ENCODE results near the gene ABHD8.

The ABHD8 gene

DNA sequence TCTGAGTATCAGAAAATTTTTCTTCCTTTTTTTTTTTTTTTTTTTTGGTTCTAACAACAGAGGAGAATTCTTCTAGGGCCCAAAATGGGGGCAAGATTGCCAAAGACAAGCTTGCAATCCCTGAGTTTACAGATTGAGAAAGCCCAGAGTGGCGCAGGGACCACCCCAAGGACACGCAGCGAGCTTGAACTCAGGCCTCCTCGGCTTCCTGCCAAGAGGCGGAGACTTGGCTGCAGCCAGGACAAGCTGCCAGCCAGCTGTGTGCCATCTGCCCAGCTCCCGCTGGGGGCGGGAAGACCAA lies 1.9 kb upstream of the ABHD8 start:
- DNase-seq (ENCODE audit: low read depth): no peak
- TF ChIP-seq, protein P1, sequence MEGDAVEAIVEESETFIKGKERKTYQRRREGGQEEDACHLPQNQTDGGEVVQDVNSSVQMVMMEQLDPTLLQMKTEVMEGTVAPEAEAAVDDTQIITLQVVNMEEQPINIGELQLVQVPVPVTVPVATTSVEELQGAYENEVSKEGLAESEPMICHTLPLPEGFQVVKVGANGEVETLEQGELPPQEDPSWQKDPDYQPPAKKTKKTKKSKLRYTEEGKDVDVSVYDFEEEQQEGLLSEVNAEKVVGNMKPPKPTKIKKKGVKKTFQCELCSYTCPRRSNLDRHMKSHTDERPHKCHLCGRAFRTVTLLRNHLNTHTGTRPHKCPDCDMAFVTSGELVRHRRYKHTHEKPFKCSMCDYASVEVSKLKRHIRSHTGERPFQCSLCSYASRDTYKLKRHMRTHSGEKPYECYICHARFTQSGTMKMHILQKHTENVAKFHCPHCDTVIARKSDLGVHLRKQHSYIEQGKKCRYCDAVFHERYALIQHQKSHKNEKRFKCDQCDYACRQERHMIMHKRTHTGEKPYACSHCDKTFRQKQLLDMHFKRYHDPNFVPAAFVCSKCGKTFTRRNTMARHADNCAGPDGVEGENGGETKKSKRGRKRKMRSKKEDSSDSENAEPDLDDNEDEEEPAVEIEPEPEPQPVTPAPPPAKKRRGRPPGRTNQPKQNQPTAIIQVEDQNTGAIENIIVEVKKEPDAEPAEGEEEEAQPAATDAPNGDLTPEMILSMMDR (IDR thresholded peaks at IDR 0.05; ENCODE audit: control insufficient read depth, insufficient read depth, low read depth, low read length, missing control alignments): no peak
- H3K4me3 ChIP-seq (ENCODE audit: control insufficient read depth, low read depth, low read length): peak overlapping the region; percentile 77

DNA sequence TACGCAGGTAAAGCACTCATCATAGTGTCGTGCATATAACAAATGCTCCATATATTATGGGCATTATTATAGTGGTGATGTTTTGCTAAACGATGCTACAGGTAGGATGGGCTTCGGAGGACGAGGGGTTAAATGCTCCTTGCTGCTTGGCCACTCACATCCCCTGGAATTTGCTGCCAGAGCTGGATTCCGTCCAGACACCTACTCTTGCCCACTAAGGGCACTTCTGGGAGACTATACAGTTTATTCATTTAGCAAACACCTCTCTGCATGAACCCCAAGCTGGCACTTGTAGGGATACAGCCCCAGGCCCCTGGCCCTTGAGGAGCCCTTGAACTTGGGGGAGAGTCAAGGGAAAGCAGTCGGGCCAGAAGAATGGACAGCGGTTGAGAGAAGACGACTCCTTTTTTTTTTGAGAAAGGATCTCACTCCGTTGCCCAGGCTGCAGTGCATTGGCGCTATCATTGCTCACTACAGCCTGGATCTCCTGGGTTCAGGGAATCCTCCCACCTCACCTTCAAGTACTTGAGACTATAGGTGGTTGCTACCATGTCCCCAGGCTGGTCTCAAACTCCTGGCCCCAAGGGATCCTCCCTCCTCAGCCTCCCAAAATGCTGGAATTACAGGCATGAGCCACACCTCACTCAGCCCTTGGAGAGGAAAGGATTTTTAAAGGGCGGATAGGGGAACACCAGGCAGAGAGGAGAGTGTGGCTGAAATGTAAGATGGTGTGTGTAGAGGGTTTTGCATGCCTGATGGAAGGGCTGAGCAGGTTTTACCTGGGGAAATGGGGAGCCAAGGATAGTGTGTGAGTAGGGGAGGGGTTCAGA lies 1.4 kb upstream of the ABHD8 start:
- no peak overlapping the region for H3K4me3 ChIP-seq (ENCODE audit: control insufficient read depth, low read depth, low read length)
- no peak for DNase-seq (ENCODE audit: low read depth)

DNA sequence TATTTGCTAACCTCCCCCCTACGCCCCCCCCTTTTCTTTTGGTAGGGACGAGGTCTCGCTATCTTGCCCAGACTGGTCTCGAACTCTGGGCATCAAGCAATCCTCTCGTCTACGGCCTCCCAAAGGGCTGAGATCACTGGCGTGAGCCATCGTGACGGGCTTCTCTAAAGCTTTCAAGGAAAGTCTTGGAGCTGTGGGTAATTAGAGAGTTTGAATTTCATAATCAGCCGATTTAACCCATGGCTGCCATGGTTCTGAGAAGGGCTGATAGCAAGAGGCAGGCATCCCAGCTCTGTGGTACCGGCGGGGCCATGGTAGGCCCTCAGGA lies 679 bp upstream of the ABHD8 start:
- H3K4me3 ChIP-seq (ENCODE audit: control insufficient read depth, low read depth, low read length): no peak overlapping the region
- no peak for DNase-seq (ENCODE audit: low read depth)
- TF ChIP-seq, protein P1 (IDR thresholded peaks at IDR 0.05; ENCODE audit: control insufficient read depth, insufficient read depth, low read depth, low read length, missing control alignments): no peak

More for the DNA sequence above, 1.4 kb upstream of the ABHD8 start:
- TF ChIP-seq, protein P1 (IDR thresholded peaks at IDR 0.05; ENCODE audit: control insufficient read depth, insufficient read depth, low read depth, low read length, missing control alignments): no peak

DNA sequence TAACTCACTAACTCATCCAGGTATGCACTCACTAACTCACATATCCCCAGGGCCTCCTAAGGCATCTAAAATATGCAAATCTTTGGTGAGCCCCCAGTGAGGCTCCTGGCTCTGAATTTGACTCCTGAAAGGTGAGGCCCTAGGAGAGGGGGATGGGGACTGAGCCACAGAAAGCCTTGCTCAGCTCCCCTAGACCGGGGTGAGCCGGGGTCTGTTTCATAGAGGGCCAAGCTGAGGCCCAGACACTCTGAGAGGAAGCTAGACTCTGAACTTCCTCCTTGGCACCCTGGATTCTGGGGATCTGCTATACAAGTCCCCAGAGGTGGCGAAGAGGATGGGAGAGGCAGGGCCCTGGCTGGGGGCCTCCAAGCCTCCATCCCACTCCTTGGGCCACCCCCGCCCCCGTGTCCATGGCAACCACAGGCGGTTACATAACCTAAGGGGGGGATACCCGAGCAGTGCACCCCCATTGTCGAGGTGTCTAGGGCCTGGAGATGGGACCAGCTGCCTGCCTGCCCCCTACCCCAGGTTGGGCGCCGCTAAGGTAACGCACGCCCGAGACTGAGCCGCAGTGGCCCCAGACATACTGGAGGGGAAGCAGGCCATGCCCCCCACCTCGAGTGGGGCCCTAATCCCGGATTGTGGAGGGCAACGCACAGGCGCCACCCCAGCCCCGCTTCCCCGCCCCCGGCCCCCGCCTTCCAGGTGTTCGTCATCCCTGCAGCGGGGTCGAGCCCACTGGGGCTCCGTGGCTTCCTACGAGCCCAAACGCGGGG lies 646 bp downstream of the ABHD8 start:
- TF ChIP-seq, protein P1 (IDR thresholded peaks at IDR 0.05; ENCODE audit: control insufficient read depth, insufficient read depth, low read depth, low read length, missing control alignments): no peak
- peak overlapping the region; percentile 81 for H3K4me3 ChIP-seq (ENCODE audit: control insufficient read depth, low read depth, low read length)
- no peak for DNase-seq (ENCODE audit: low read depth)

DNA sequence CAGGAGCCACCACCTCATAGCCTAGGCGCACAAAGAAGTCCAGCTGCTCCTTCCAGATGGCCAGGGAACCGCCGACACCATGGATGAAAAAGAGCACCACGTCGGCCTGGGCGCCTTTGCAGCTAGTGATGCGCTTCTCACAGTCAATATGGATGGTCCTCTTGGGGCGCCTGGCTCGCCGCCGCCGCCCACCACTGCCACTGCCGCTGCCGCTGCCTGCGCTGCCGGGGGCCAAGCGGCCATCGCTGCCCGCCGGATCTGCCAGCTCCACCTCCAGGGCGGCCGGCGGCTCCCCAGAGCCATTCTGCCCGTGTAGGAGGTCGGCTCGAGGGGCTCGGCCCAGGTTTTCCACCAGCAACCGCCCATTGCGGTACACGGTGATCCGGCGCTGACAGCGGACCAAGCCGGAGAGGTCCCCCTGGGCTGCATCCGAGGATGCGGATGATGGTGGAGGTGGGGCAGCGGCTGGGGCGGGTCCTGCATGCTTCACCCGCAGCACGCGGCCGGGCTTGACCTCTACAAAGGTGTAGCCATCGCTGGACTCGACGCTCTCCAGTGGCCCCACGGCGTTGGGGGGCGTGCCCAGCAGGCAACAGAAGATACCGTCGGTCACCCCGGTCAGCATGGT lies 2.1 kb downstream of the ABHD8 start:
- no peak overlapping the region for H3K4me3 ChIP-seq (ENCODE audit: control insufficient read depth, low read depth, low read length)
- TF ChIP-seq, protein P1 (IDR thresholded peaks at IDR 0.05; ENCODE audit: control insufficient read depth, insufficient read depth, low read depth, low read length, missing control alignments): no peak
- DNase-seq (ENCODE audit: low read depth): no peak

DNA sequence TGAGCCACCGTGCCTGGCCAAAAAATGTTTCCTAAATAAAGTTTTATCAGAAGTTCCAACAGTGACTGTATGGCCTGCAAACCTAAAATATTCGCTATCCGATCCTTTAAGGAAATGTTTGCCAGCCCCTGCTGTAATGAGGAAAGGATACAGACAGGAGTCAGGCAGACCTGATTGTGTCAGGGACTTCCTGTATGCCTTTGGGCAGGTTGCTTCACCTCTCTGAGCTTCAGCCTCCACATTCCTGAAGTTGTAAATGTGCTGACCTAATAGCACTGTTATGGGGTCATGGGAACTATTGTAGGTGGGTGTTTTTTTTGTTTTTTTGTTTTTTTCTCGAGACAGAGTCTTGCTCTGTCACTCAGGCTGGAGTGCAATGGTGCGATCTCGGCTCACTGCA lies 6.2 kb downstream of the ABHD8 start:
- TF ChIP-seq, protein P1 (IDR thresholded peaks at IDR 0.05; ENCODE audit: control insufficient read depth, insufficient read depth, low read depth, low read length, missing control alignments): no peak
- H3K4me3 ChIP-seq (ENCODE audit: control insufficient read depth, low read depth, low read length): no peak overlapping the region
- no peak for DNase-seq (ENCODE audit: low read depth)

Data from AG09309 (cell line).